ENCODE data around the gene VWA8.

The VWA8 gene

GRCh38 chr13:41589434-41589833 is 371.5 kb downstream of the VWA8 start:
- H3K4me3 ChIP-seq (ENCODE audit: severe bottlenecking) = no peak overlapping the region
- H3K27me3 ChIP-seq (ENCODE audit: insufficient read depth, poor library complexity, severe bottlenecking) = no peaks in the 10 kb centered on the region
- no peak for DNase-seq (ENCODE audit: low spot score)
- H3K27ac ChIP-seq (ENCODE audit: poor library complexity, severe bottlenecking) = peak overlapping the region; percentile 71
- no peak for ATAC-seq (ENCODE audit: low read depth)
- TF ChIP-seq CTCF (IDR thresholded peaks at IDR 0.05; ENCODE audit: poor library complexity, severe bottlenecking) = no peak
- peaks cover 34% of the 10 kb centered on the region for H3K4me1 ChIP-seq (ENCODE audit: insufficient read depth, poor library complexity, severe bottlenecking)
- no peaks in the 10 kb centered on the region for H3K9me3 ChIP-seq (ENCODE audit: severe bottlenecking)
- H3K36me3 ChIP-seq (ENCODE audit: low read depth) = peaks cover 4% of the 10 kb centered on the region; the same call in 1 of the 2 replicates

GRCh38 chr13:41588899-41589298 is 372.0 kb downstream of the VWA8 start:
- Histone ChIP-seq H3K9me3 (ENCODE audit: severe bottlenecking) (no peaks in the 10 kb centered on the region), H3K27ac (ENCODE audit: poor library complexity, severe bottlenecking) (peak overlapping the region; percentile 71), H3K27me3 (ENCODE audit: insufficient read depth, poor library complexity, severe bottlenecking) (no peaks in the 10 kb centered on the region), H3K4me3 (ENCODE audit: severe bottlenecking) (no peak overlapping the region), H3K4me1 (ENCODE audit: insufficient read depth, poor library complexity, severe bottlenecking) (peaks cover 34% of the 10 kb centered on the region), H3K36me3 (ENCODE audit: low read depth) (peaks cover 4% of the 10 kb centered on the region; the same call in 1 of the 2 replicates)
- no peak for TF ChIP-seq CTCF (IDR thresholded peaks at IDR 0.05; ENCODE audit: poor library complexity, severe bottlenecking)
- no peak for DNase-seq (ENCODE audit: low spot score)
- peak; percentile 82 for ATAC-seq (ENCODE audit: low read depth)

GRCh38 chr13:41588448-41588847 is 372.5 kb downstream of the VWA8 start:
- DNase-seq (ENCODE audit: low spot score) (no peak), ATAC-seq (ENCODE audit: low read depth) (no peak)

GRCh38 chr13:41587490-41587889 is 373.4 kb downstream of the VWA8 start:
- Histone ChIP-seq H3K4me1 (ENCODE audit: insufficient read depth, poor library complexity, severe bottlenecking) (peaks cover 34% of the 10 kb centered on the region), H3K36me3 (ENCODE audit: low read depth) (peaks cover 4% of the 10 kb centered on the region; the same call in 1 of the 2 replicates), H3K9me3 (ENCODE audit: severe bottlenecking) (no peaks in the 10 kb centered on the region), H3K27ac (ENCODE audit: poor library complexity, severe bottlenecking) (no peak overlapping the region), H3K4me3 (ENCODE audit: severe bottlenecking) (no peak overlapping the region), H3K27me3 (ENCODE audit: insufficient read depth, poor library complexity, severe bottlenecking) (no peaks in the 10 kb centered on the region)
- no peak for TF ChIP-seq CTCF (IDR thresholded peaks at IDR 0.05; ENCODE audit: poor library complexity, severe bottlenecking)
- DNase-seq (ENCODE audit: low spot score) = no peak
- no peak for ATAC-seq (ENCODE audit: low read depth)

More at GRCh38 chr13:41588448-41588847, 372.5 kb downstream of the VWA8 start:
- Histone ChIP-seq H3K27ac (ENCODE audit: poor library complexity, severe bottlenecking) (peak overlapping the region; percentile 71), H3K4me1 (ENCODE audit: insufficient read depth, poor library complexity, severe bottlenecking) (peaks cover 34% of the 10 kb centered on the region), H3K36me3 (ENCODE audit: low read depth) (peaks cover 4% of the 10 kb centered on the region; the same call in 1 of the 2 replicates), H3K9me3 (ENCODE audit: severe bottlenecking) (no peaks in the 10 kb centered on the region), H3K27me3 (ENCODE audit: insufficient read depth, poor library complexity, severe bottlenecking) (no peaks in the 10 kb centered on the region), H3K4me3 (ENCODE audit: severe bottlenecking) (no peak overlapping the region)
- no peak for TF ChIP-seq CTCF (IDR thresholded peaks at IDR 0.05; ENCODE audit: poor library complexity, severe bottlenecking)

- ATAC-seq (ENCODE audit: low read depth) = no peak
- Histone ChIP-seq H3K9me3 (ENCODE audit: severe bottlenecking) (no peaks in the 10 kb centered on the region), H3K4me3 (ENCODE audit: severe bottlenecking) (no peak overlapping the region), H3K27ac (ENCODE audit: poor library complexity, severe bottlenecking) (no peak overlapping the region), H3K27me3 (ENCODE audit: insufficient read depth, poor library complexity, severe bottlenecking) (no peaks in the 10 kb centered on the region), H3K36me3 (ENCODE audit: low read depth) (peaks cover 4% of the 10 kb centered on the region; the same call in 1 of the 2 replicates), H3K4me1 (ENCODE audit: insufficient read depth, poor library complexity, severe bottlenecking) (peaks cover 32% of the 10 kb centered on the region)
- TF ChIP-seq CTCF (IDR thresholded peaks at IDR 0.05; ENCODE audit: poor library complexity, severe bottlenecking) = no peak
- no peak for DNase-seq (ENCODE audit: low spot score)
These were observed 374.7 kb downstream of the VWA8 start for GRCh38 chr13:41586216-41586615.
